HL-60 (cell line): ENCODE data around the gene DNMT3A.
"Not testable (repeated sequence)": the region's sequence is repeated elsewhere in the genome, so short reads cannot be mapped to it uniquely, and the experiment has no call there.

Experiments used
- DNase-seq, 2 experiments: peaks; one replicate each; pipeline ENCODE4 v3.0.0-alpha.2; 2010 to 2020; ENCODE audit warnings: low read depth in 1 of 2, low spot score in 1 of 2
- H3K27ac ChIP-seq: fragments of 250-450 bp; sonication (Bioruptor Pico); replicated peaks from 2 replicates; pipeline ENCODE4 v1.5.1; 2020; ENCODE audit warnings: mild to moderate bottlenecking, moderate library complexity
- H3K27me3 ChIP-seq: fragments of 250-450 bp; sonication (Bioruptor Pico); 2 replicates; pipeline ENCODE4 v1.5.1; 2021; ENCODE audit warnings: mild to moderate bottlenecking, moderate library complexity; ENCODE audit not compliant: insufficient read depth, poor library complexity, severe bottlenecking
- H3K4me3 ChIP-seq: replicated peaks from 2 replicates; pipeline ENCODE4 v1.5.1; 2011; ENCODE audit warnings: mild to moderate bottlenecking, control low read depth, low read length; ENCODE audit not compliant: insufficient read depth
- GABPA ChIP-seq: IDR thresholded peaks from 2 replicates; pipeline ENCODE4 v1.6.1; 2012; ENCODE audit warnings: low read depth
- POLR2AphosphoS5 ChIP-seq: IDR thresholded peaks from 2 replicates; pipeline ENCODE4 v1.6.1; 2012; ENCODE audit warnings: low read depth
- SPI1 ChIP-seq: IDR thresholded peaks from 2 replicates; pipeline ENCODE4 v1.6.1; 2012; ENCODE audit warnings: low read depth, mild to moderate bottlenecking, borderline replicate concordance
- TF ChIP-seq, protein P1 (sequence below): IDR thresholded peaks from 2 replicates; pipeline ENCODE4 v1.6.1; 2012; ENCODE audit warnings: low read depth; ENCODE audit not compliant: insufficient replicate concordance
- TF ChIP-seq, protein P2 (sequence below): IDR thresholded peaks from one replicate; pipeline ENCODE4 v1.5.1; 2011; ENCODE audit warnings: low read length, control low read depth, inconsistent platforms; ENCODE audit not compliant: insufficient read depth

DNMT3A gene

DNA sequence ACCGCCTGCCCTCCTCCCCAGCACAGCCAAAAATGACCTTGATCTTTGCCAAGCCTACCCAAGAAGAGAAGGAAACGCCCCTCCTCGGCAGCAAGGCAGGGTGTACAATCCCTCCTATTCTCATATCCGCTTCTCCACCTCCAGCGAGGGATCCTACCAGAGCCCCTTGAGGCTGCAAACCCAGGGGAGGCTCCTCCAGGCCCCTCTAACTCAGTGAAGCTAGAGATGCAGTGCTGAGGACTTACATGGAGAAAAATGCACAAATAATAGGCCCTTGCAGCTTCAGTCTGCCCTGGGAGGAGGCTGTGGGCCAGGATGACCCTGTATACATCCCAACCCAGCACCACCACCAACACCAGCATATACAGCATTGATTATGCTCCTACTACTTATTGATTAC is 126.5 kb downstream of the DNMT3A start:
- DNase-seq: no peak
- no peaks in the 10 kb centered on the region for H3K27me3 ChIP-seq
- H3K27ac ChIP-seq: no peak overlapping the region
- H3K4me3 ChIP-seq: no peak overlapping the region
- TF ChIP-seq, protein P1, sequence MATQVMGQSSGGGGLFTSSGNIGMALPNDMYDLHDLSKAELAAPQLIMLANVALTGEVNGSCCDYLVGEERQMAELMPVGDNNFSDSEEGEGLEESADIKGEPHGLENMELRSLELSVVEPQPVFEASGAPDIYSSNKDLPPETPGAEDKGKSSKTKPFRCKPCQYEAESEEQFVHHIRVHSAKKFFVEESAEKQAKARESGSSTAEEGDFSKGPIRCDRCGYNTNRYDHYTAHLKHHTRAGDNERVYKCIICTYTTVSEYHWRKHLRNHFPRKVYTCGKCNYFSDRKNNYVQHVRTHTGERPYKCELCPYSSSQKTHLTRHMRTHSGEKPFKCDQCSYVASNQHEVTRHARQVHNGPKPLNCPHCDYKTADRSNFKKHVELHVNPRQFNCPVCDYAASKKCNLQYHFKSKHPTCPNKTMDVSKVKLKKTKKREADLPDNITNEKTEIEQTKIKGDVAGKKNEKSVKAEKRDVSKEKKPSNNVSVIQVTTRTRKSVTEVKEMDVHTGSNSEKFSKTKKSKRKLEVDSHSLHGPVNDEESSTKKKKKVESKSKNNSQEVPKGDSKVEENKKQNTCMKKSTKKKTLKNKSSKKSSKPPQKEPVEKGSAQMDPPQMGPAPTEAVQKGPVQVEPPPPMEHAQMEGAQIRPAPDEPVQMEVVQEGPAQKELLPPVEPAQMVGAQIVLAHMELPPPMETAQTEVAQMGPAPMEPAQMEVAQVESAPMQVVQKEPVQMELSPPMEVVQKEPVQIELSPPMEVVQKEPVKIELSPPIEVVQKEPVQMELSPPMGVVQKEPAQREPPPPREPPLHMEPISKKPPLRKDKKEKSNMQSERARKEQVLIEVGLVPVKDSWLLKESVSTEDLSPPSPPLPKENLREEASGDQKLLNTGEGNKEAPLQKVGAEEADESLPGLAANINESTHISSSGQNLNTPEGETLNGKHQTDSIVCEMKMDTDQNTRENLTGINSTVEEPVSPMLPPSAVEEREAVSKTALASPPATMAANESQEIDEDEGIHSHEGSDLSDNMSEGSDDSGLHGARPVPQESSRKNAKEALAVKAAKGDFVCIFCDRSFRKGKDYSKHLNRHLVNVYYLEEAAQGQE: no peak
- TF ChIP-seq SPI1 (no peak), GABPA (no peak), POLR2AphosphoS5 (no peak)
- TF ChIP-seq, protein P2, sequence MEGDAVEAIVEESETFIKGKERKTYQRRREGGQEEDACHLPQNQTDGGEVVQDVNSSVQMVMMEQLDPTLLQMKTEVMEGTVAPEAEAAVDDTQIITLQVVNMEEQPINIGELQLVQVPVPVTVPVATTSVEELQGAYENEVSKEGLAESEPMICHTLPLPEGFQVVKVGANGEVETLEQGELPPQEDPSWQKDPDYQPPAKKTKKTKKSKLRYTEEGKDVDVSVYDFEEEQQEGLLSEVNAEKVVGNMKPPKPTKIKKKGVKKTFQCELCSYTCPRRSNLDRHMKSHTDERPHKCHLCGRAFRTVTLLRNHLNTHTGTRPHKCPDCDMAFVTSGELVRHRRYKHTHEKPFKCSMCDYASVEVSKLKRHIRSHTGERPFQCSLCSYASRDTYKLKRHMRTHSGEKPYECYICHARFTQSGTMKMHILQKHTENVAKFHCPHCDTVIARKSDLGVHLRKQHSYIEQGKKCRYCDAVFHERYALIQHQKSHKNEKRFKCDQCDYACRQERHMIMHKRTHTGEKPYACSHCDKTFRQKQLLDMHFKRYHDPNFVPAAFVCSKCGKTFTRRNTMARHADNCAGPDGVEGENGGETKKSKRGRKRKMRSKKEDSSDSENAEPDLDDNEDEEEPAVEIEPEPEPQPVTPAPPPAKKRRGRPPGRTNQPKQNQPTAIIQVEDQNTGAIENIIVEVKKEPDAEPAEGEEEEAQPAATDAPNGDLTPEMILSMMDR: no peak

DNA sequence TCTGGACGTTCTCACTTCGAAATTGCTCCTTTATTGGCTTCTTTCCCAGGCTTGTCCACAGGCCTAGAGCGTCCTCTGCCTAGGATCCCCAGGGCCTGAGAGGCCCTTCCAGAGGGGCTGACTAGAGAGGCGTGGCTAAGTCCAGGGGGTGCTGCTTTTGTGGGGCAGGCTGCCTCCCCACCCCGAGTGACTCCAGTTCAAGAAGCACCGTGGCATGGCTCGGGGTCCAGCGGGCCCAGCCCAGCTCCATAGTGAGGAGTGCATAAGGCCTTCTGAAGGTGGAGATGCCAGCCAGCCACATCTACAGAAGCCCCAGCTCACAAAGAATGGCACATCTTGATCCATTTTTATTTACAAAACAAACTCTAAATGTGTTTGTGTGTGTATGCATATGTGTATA is 128.5 kb downstream of the DNMT3A start:
- Histone ChIP-seq H3K4me3 (no peak overlapping the region), H3K27me3 (no peaks in the 10 kb centered on the region), H3K27ac (no peak overlapping the region)
- DNase-seq: no peak
- TF ChIP-seq POLR2AphosphoS5 (no peak), SPI1 (no peak), GABPA (no peak)
- TF ChIP-seq, protein P2: no peak
- TF ChIP-seq, protein P1: no peak

DNA sequence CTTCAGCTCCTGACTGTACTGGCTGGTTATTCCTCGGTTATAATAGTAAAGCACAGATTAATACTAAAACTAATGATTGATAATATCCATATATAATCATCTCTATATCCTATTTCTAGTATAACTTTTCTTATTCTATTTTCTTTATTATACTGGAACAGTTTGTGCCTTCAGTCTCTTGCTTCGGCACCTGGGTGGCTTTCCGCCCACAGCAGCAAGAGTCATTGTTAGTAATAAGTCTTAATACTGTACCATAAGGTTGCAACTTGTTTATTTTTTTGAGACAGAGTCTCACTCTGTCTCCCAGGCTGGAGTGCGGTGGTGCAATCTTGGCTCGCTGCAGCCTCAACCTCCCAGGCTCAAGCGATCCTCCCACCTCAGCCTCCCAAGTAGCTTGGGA is 130.8 kb downstream of the DNMT3A start:
- H3K4me3 ChIP-seq, H3K27ac ChIP-seq, H3K27me3 ChIP-seq, DNase-seq: not testable (repeated sequence)

DNA sequence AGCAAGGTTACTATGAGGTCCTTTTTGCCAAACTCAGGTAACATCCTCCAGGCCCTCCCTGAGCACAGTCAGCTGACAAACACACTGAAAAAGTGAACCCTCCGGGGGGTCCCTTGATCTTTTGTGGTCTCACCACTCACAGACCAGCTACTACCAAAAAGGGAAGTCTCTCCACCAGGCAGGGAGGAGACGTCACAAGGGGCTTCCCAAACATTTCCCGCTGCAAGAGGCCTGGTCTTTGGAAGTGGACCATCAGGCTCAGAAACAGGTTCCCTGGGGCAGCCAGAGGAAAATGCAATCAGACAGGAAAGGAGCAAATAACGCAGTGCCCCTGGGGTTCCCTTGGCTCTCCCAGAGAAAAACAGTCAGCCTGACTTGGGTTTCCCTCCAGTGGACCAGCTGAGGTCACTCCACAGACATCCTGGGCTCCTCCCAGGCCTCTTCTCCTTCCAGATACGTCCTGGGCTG is 134.6 kb downstream of the DNMT3A start:
- no peaks in the 10 kb centered on the region for H3K27me3 ChIP-seq
- TF ChIP-seq, protein P2: no peak
- peak; percentile 67; the same call in 1 of the 2 replicates for TF ChIP-seq SPI1
- no peak overlapping the region for H3K4me3 ChIP-seq
- no peak for DNase-seq
- H3K27ac ChIP-seq: no peak overlapping the region
